ENCODE measurements around the gene LRP6. TPM values are rescaled to one million over a fixed set of nuclear protein-coding genes. Genes with fewer than 3 reads are reported as not detected.

LRP6 gene
- total RNA-seq, 1 experiment from 2014 or later, result 62.4 TPM

GRCh38 chr12:12081836-12082497 is 184.9 kb downstream of the LRP6 start:
- no peak overlapping the region for H3K18ac ChIP-seq (ENCODE audit: insufficient read length, low read depth, low read length)
- H3T11ph ChIP-seq (ENCODE audit: low read length), result no peak overlapping the region
- H3K4me1 Mint-ChIP-seq, result peaks cover 28 to 30% of the 10 kb centered on the region in 2 experiments
- TF ChIP-seq CTCF (conservative IDR thresholded peaks at IDR 0.05), result peak; percentile 54; the same call in 2 of the 3 replicates
- no peak overlapping the region for H4K5ac ChIP-seq (ENCODE audit: insufficient read length, low read depth, low read length)
- no peak overlapping the region for H2BK120ac ChIP-seq (ENCODE audit: low read depth, low read length, poor library complexity, severe bottlenecking)
- no peak overlapping the region for H3K4me3 Mint-ChIP-seq
- H2AFZ ChIP-seq (ENCODE audit: low read length), result no peak overlapping the region
- H3K79me2 ChIP-seq (ENCODE audit: insufficient read depth, low read length), result no peaks in the 10 kb centered on the region
- no peak overlapping the region; the same call in 1 of the 2 replicates for H3K14ac ChIP-seq (ENCODE audit: insufficient read depth, low read length)
- no peak overlapping the region for H3K9ac ChIP-seq (ENCODE audit: extremely low read depth, insufficient read length, low read length)
- H2BK15ac ChIP-seq (ENCODE audit: low read depth, low read length), result no peak overlapping the region; the same call in 1 of the 2 replicates
- no peak overlapping the region for H3K4ac ChIP-seq (ENCODE audit: low read depth, low read length)
- H3K36me3 Mint-ChIP-seq (ENCODE audit: insufficient read depth in 1 of 3, low read depth in 3 of 3), result no peaks in the 10 kb centered on the region; a peak in 1 of 7 replicates
- H2BK20ac ChIP-seq (ENCODE audit: low read depth, low read length, poor library complexity, severe bottlenecking), result no peak overlapping the region
- H3K9me3 ChIP-seq (ENCODE audit: control insufficient read depth, low read depth, low read length), result no peaks in the 10 kb centered on the region
- no peaks in the 10 kb centered on the region for H3K27me3 Mint-ChIP-seq (ENCODE audit: low read depth)
- H4K20me1 ChIP-seq (ENCODE audit: control insufficient read depth, insufficient read depth, insufficient read length), result no peaks in the 10 kb centered on the region
- no peak overlapping the region for H2BK12ac ChIP-seq (ENCODE audit: insufficient read length, low read depth, low read length)
- H4K91ac ChIP-seq (ENCODE audit: insufficient read length, low read depth, low read length), result no peak overlapping the region
- DNase-seq, result peak; percentile 45
- H3K23me2 ChIP-seq (ENCODE audit: insufficient read length, low read depth, low read length, poor library complexity, severe bottlenecking), result no peaks in the 10 kb centered on the region
- no peaks in the 10 kb centered on the region for H3K79me1 ChIP-seq (ENCODE audit: insufficient read depth, low read depth, low read length, poor library complexity, severe bottlenecking)
- no peak overlapping the region for H3K27ac ChIP-seq (ENCODE audit: insufficient read length, low read depth, low read length)
- no peaks in the 10 kb centered on the region for H3K9me3 Mint-ChIP-seq
- no peak overlapping the region for H4K8ac ChIP-seq (replicated peaks; ENCODE audit: insufficient read length, low read depth, low read length)
- H3K27me3 ChIP-seq (ENCODE audit: insufficient read depth, low read length), result no peaks in the 10 kb centered on the region
- no peak overlapping the region for H3K4me2 ChIP-seq (ENCODE audit: insufficient read depth, insufficient read length, low read length)
- no peak overlapping the region for H2BK5ac ChIP-seq (ENCODE audit: insufficient read length, low read length)
- WGBS (ENCODE audit: extremely low coverage, insufficient read length, low lambda C conversion rate), result no CpG with 5 or more reads among the region's 3 CpGs
- H3K23ac ChIP-seq (ENCODE audit: insufficient read length, low read depth, low read length), result no peak overlapping the region
- H3K27ac Mint-ChIP-seq, result peak overlapping the region in 1 of 3 experiments; percentile 55; a peak in 2 of 7 replicates
- H3K56ac ChIP-seq (ENCODE audit: insufficient read length, low read depth, low read length), result no peak overlapping the region
- H3K4me1 ChIP-seq (ENCODE audit: insufficient read depth, low read length), result peaks cover 6% of the 10 kb centered on the region; the same call in 1 of the 2 replicates
- H2AK5ac ChIP-seq (ENCODE audit: insufficient read length, low read length), result no peak overlapping the region
